Prostate gland (tissue), 2 donors: Measurements from ENCODE around the gene BRICD5.

Experiments
- CTCF ChIP-seq, 4 experiments: fragments of 200-600 bp in 2 of 4; fragments of 450-650 bp in 2 of 4; sonication (generic) in 2 of 4; IDR thresholded peaks; 1 replicate in 3 of 4; 2 replicates in 1 of 4; pipeline ENCODE4 v1.5.1; 2016 to 2019; ENCODE audit warnings: antibody characterized with exemption in 4 of 4, mild to moderate bottlenecking in 2 of 4, moderate library complexity in 2 of 4
- POLR2A ChIP-seq: fragments of 450-650 bp; IDR thresholded peaks from one replicate; pipeline ENCODE4 v1.6.1; 2016; ENCODE audit warnings: antibody characterized with exemption, mild to moderate bottlenecking
- POLR2AphosphoS5 ChIP-seq: sonication (generic); formaldehyde crosslinking; IDR thresholded peaks from one replicate; pipeline ENCODE4 v1.6.1; 2017; ENCODE audit warnings: antibody characterized with exemption

GRCh38 chr16:2197765-2198164 lies 12.9 kb downstream of the BRICD5 start:
- TF ChIP-seq POLR2A (no peak), CTCF (IDR thresholded peaks at IDR 0.05) (no peak), POLR2AphosphoS5 (no peak)
